Activated gamma-delta T cell treated with anti-CD3 and anti-CD28 coated beads, Interleukin-2, amount 50 U/mL, for 16 hours (primary cell): ENCODE measurements around the gene SCO2.
"Not testable (repeated sequence)": the region's sequence is repeated elsewhere in the genome, so short reads cannot be mapped to it uniquely, and the experiment has no call there.

ENCODE experiments used
- DNase-seq: peaks from one replicate; pipeline ENCODE4 v3.0.0-alpha.2; 2020; ENCODE audit warnings: low read depth

Gene SCO2

DNA sequence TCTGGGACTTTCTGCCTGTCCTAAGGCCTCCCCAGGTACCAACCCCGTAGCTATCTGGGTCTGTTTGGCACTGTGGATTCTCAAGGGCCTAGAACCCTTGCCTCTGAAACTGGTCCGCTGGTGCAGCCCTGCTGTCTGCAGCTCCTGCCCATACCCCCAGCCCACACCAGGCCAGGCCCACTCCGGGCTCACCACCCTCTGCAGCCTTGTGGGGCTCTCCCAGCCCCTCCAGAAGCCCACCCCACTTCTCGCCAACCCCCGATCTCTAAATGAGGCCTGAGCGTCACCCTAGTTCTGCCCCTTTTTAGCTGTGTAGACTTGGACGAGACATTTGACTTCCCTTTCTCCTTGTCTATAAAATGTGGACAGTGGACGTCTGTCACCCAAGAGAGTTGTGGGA is 25.0 kb upstream of the SCO2 start:
- DNase-seq: no peak

- no peak for DNase-seq
Observed at GRCh38 chr22:50548921-50549790, 23.8 kb upstream of the SCO2 start.

GRCh38 chr22:50548040-50548920 is 22.9 kb upstream of the SCO2 start:
- no peak for DNase-seq

- DNase-seq: no peak
Observed at GRCh38 chr22:50547263-50547985, 22.0 kb upstream of the SCO2 start.

- DNase-seq: no peak
Observed at GRCh38 chr22:50546326-50547262, 21.2 kb upstream of the SCO2 start.

GRCh38 chr22:50545522-50546325 is 20.3 kb upstream of the SCO2 start, which contains the start of gene KLHDC7B:
Gene KLHDC7B (plus strand): TSS chr22:50545899. CDS start chr22:50546244, 345 bp downstream.
- no peak for DNase-seq

GRCh38 chr22:50544746-50545253 is 19.4 kb upstream of the SCO2 start:
- DNase-seq: no peak

DNA sequence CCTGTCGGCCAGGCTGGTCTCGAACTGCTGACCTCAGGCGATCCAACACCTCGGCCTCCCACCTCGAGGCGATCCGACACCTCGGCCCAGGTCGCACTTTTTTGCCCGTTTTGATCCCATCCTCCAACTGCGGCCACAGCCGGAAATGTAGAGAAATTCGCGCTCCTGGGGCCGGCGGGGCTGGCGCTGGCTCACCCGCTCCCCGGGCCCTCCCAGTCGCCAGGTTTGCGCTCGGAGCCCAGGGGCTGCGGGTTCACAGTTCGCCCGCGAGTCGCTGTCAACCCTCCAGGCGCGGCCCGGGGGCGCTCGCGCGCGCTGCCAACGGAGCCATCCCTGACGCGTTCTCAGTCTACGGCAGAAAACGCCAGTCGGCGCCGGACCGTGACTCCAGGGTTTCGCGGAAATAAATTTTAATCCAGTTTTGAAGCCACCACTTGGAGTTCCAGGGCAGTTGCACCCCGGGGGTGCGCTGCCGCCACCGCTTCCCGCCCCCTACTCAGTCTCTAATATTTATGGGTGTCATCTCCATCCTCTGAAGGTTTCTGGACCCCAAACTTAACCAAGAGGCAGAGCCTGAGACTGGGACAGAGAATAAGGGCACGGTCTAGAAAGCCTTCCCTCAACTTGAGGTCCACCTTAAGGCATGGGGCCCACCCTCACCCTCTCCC is 18.8 kb upstream of the SCO2 start:
- DNase-seq: peak; percentile 74

GRCh38 chr22:50542416-50542927 is 17.1 kb upstream of the SCO2 start:
- DNase-seq: no peak

DNA sequence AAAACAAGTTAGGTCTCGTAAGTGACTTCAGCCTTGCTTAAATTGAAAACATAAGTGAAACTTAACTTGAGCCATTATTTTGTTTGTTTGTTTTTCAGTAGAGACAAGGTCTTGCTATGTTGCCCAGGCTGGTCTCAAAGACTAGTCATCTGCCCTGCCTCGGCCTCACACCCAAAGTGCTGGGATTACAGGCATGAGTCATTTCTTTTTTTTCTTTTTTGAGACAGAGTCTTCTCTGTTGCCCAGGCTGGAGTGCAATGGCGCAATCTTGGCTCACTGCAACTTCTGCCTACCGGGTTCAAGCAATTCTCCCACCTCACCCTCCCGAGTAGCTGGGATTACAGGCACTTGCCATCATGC is 16.2 kb upstream of the SCO2 start:
- DNase-seq: not testable (repeated sequence)

DNA sequence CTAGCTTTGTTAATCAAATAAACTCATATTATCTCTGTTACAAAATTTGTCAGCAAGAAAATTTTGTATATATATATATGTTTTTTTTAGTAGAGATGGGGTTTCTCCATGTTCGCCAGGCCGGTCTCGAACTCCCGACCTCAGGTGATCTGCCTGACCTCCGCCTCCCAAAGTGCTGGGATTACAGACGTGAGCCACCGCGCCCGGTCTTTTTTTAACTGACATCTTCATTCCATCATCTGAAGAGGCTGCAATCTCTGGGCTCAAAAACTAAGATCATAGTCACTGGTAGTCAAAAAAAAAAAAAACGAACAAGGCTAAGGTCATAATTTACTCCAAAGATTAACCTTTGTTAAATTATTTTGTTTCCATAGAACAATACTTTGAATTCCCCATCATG is 15.0 kb upstream of the SCO2 start:
- DNase-seq: no peak

DNA sequence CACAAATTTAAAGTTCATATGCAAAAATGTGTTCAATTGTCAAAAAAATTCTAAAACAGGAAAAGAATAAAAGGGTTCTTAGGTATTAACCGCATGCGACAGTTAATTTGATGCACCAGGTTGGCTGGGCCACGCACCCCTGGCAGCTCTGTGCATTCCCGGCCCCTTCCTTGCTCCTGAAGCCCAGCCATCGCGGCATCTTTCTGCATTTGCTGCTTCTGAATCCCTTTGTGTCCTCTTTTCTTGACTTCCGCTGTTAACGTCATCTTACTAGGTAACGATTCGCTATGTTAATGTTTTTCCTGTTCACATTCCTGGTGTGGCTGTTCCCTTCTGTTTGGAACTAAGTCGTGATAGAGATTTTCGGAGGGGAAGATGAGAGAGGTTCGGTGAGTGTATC is 12.4 kb upstream of the SCO2 start:
- DNase-seq: no peak

- no peak for DNase-seq
Observed at GRCh38 chr22:50536226-50536625, 10.8 kb upstream of the SCO2 start.

DNA sequence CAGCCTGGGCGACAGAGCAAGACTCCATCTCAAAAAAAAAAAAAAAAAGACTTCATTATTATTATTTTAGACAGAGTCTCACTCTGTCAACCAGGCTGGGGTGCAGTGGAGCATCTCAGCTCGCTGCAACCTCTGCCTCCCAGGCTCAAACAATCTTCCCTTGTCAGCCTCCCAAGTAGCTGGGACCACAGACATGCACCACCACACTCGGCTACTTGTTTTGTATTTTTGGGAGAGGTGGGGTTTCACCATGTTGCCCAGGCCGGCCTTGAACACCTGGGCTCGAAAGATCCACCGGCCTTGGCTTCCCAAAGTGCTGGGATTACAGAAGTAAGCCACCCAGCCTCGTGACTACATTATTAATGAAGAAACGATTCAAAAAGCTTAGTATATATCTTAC is 9.7 kb upstream of the SCO2 start:
- DNase-seq: no peak

DNA sequence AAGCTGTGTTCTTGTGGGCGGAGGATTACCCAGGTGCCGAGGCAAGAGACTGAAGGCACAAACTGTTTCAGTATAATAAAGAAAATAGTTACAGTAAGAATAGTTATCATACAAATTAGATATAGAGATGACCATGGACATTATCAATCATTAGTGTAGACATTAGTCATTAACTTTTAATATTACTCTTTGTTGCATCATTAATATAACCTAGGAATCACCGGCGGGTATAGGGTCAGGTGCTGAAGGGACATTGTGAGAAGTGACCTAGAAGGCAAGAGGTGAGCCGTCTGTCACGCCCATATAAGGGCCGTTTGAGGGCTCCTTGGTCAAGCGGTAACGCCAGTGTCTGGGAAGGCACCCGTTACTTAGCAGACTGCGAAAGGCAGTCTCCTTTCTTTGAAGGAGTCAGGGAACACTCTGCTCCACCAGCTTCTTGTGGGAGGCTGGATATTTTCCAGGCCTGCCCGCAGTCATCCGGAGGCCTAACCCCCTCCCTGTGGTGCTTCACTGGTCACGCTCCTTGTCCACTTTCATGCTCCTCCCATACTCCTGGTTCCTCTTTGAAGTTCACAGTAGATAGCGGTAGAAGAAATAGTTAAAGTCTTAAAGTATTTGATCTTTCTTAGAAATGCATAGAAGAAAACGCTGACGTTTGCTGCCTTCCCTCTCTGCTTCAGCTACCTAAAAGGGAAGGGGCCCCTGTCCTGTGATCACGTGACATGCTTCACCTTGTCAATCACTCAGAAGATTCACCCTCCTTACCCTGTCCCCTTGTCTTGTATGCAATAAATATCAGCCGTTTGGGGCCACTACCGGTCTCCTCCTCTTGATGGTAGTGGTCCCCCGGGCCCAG is 8.7 kb upstream of the SCO2 start:
- DNase-seq: not testable (repeated sequence)

DNA sequence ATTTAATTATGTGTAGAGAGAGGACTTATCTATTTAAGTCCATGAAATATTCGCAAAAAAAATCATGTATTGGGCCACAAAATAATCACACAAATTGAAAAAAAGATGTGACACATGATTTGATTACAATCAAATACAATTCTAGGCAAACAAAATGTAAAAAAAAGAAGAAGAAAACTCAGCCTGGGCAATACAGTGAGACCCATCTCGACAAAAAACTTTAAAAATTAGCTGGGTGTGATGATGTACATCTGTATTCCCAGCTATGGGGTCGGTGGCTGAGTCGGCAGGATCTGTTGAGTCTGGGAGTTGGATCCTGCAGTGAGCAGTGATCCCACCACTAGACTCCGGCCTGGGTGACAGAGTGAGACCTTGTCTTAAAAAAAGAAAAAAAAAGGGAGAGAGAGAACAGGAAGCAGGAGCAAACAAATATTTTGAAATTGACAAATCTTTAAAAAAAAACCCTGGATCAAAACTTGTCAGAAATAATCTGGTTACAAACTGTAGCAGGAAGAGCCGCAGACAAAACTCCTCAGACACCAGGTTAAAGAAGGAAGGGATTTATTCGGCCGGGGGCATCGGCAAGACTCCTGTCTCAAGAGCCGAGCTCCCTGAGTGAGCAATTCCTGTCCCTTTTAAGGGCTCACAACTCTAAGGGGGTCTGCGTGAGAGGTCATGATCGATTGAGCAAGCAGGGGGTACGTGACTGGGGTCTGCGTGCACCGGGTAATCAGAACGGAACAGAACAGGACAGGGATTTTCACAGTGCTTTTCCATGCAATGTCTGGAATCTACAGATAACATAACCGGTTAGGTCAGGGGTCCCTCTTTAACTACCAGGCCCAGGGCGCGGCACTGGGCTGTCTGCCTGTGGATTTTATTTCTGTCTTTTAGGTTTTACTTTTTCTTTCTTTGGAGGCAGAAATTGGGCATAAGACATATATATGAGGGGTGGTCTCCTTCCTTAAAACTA is 7.7 kb upstream of the SCO2 start:
- no peak for DNase-seq
